Right atrium auricular region (tissue), 2 donors: Measurements from ENCODE around the gene TRIM41. TPM values are rescaled to one million over a fixed set of nuclear protein-coding genes. Genes with fewer than 3 reads are reported as not detected.

ENCODE experiments used
- DNase-seq: peaks from one replicate; pipeline ENCODE4 v3.0.0-alpha.2; 2019; ENCODE audit warnings: low spot score
- H3K27ac ChIP-seq, 2 donors: fragments of 200-600 bp; sonication (generic); 1 replicate in 1 of 2; 2 replicates in 1 of 2; pipeline ENCODE4 v1.5.1; 2016 to 2019
- H3K27me3 ChIP-seq, 2 donors: fragments of 200-600 bp; sonication (generic); one replicate each; pipeline versions ENCODE4 v1.5.1 to v1.6.0; 2017 to 2019
- H3K36me3 ChIP-seq: fragments of 200-600 bp; sonication (generic); one replicate; pipeline ENCODE4 v1.5.1; 2016
- H3K4me1 ChIP-seq, 2 donors: fragments of 200-600 bp; sonication (generic); one replicate each; pipeline versions ENCODE4 v1.5.1 to v1.6.0; 2017 to 2019
- H3K4me3 ChIP-seq, 2 donors: fragments of 200-600 bp; sonication (generic); 1 replicate in 1 of 2; 2 replicates in 1 of 2; pipeline ENCODE4 v1.5.1; 2017 to 2019; ENCODE audit warnings: mild to moderate bottlenecking in 1 of 2, moderate library complexity in 1 of 2
- H3K9me3 ChIP-seq, 2 donors: fragments of 200-600 bp; sonication (generic); one replicate each; pipeline ENCODE4 v1.5.1; 2019
- CTCF ChIP-seq, 2 donors: fragments of 200-600 bp; sonication (generic); IDR thresholded peaks; one replicate each; pipeline ENCODE4 v1.5.1; 2019; ENCODE audit warnings: antibody characterized with exemption in 2 of 2
- total RNA-seq, 2 donors: library from RNA; depleted of rRNA; stranded (reverse); fragments of >200 nt; gene quantifications; one replicate each; pipeline ENCODE4 v1.1.0, GENCODE V29; 2016

The TRIM41 gene
- total RNA-seq, 2 donors from 2014 or later, result 10.0 to 11.2 TPM

GRCh38 chr5:181232593-181232992, 9.5 kb downstream of the TRIM41 start:
- peaks cover 69% of the 10 kb centered on the region for H3K36me3 ChIP-seq
- no peak for DNase-seq
- TF ChIP-seq CTCF (IDR thresholded peaks at IDR 0.05), result no peak

GRCh38 chr5:181233088-181233800, 10.2 kb downstream of the TRIM41 start:
- no peaks in the 10 kb centered on the region for H3K9me3 ChIP-seq
- TF ChIP-seq CTCF (IDR thresholded peaks at IDR 0.05), result no peak
- peaks cover 75% of the 10 kb centered on the region for H3K36me3 ChIP-seq
- no peak for DNase-seq
- H3K4me1 ChIP-seq, result no peaks in the 10 kb centered on the region
- H3K4me3 ChIP-seq, result no peak overlapping the region
- no peaks in the 10 kb centered on the region for H3K27me3 ChIP-seq
- H3K27ac ChIP-seq, result no peak overlapping the region

More at GRCh38 chr5:181232593-181232992, 9.5 kb downstream of the TRIM41 start:
- Histone ChIP-seq H3K4me3 (no peak overlapping the region), H3K9me3 (no peaks in the 10 kb centered on the region), H3K4me1 (no peaks in the 10 kb centered on the region), H3K27me3 (no peaks in the 10 kb centered on the region), H3K27ac (no peak overlapping the region)

GRCh38 chr5:181233801-181234454, 10.8 kb downstream of the TRIM41 start:
- no peak overlapping the region for H3K27ac ChIP-seq
- no peaks in the 10 kb centered on the region for H3K27me3 ChIP-seq
- TF ChIP-seq CTCF (IDR thresholded peaks at IDR 0.05), result no peak
- H3K4me3 ChIP-seq, result no peak overlapping the region
- H3K4me1 ChIP-seq, result no peaks in the 10 kb centered on the region
- H3K9me3 ChIP-seq, result no peaks in the 10 kb centered on the region
- DNase-seq, result no peak
- H3K36me3 ChIP-seq, result peaks cover 82% of the 10 kb centered on the region

GRCh38 chr5:181234455-181235306, 11.6 kb downstream of the TRIM41 start:
- Histone ChIP-seq H3K9me3 (no peaks in the 10 kb centered on the region), H3K27ac (no peak overlapping the region), H3K36me3 (peaks cover 89% of the 10 kb centered on the region), H3K4me1 (no peaks in the 10 kb centered on the region), H3K27me3 (no peaks in the 10 kb centered on the region), H3K4me3 (no peak overlapping the region)
- no peak for DNase-seq
- TF ChIP-seq CTCF (IDR thresholded peaks at IDR 0.05), result no peak

- TF ChIP-seq CTCF (IDR thresholded peaks at IDR 0.05), result no peak
- no peak overlapping the region for H3K4me3 ChIP-seq
- peaks cover 96% of the 10 kb centered on the region for H3K36me3 ChIP-seq
- H3K9me3 ChIP-seq, result no peaks in the 10 kb centered on the region
- no peak for DNase-seq
- peaks cover 0 to 1% of the 10 kb centered on the region in 2 donors for H3K4me1 ChIP-seq
- no peaks in the 10 kb centered on the region for H3K27me3 ChIP-seq
- no peak overlapping the region for H3K27ac ChIP-seq
Measured at GRCh38 chr5:181235323-181235688, 12.2 kb downstream of the TRIM41 start.
